HCT116 (cell line): ENCODE results near the gene LAP3. TPM values are rescaled to one million over a fixed set of nuclear protein-coding genes. Genes with fewer than 3 reads are reported as not detected.

Experiments
- ATAC-seq: fragments of 200-7000 bp; cut with Tn5 transposase; 2 replicates; pipeline ENCODE4 v1.9.1; 2020; ENCODE audit warnings: mild to moderate bottlenecking, moderate library complexity
- BruUV-seq: library from RNA; stranded (reverse); fragments of 400-500 nt; replicated peaks from 2 replicates; lab custom pipeline; 2021; lab: Mats Ljungman, UMichigan
- CTCF ChIA-PET: fragments of 300-600 bp; sonication (Branson Sonifier 250); formaldehyde crosslinking; loops from one replicate; lab custom pipeline; 2021; ENCODE audit warnings: antibody characterized with exemption; lab: Charles Lee
- POLR2A ChIA-PET: fragments of 300-600, 350-600 bp; sonication (Branson Sonifier 250); formaldehyde crosslinking; loops from one replicate; lab custom pipeline; 2021; ENCODE audit warnings: antibody characterized with exemption; lab: Charles Lee
- RAD21 ChIA-PET, 2 experiments: fragments of 300-600 bp; sonication (Branson Sonifier 250); formaldehyde crosslinking; loops; one replicate each; lab custom pipeline; 2023; ENCODE audit warnings: low total read pairs in 2 of 2; ENCODE audit not compliant: uncharacterized antibody in 2 of 2, unreplicated experiment in 2 of 2, low non-redundant PET in 1 of 2; lab: Charles Lee
- DNase-seq: peaks from one replicate; pipeline ENCODE4 v3.0.0-alpha.2; 2010; ENCODE audit warnings: low read depth, low spot score
- H2AFZ ChIP-seq: fragments of 200-600 bp; shearing (Covaris generic), sonication (generic); 2 replicates; pipeline ENCODE4 v1.6.1; 2017; ENCODE audit warnings: low read depth, mixed run types, mixed read lengths, antibody characterized with exemption, low read length; ENCODE audit not compliant: poor library complexity, severe bottlenecking
- H3K27ac ChIP-seq: 2 replicates; pipeline ENCODE4 v1.5.1; 2012; ENCODE audit warnings: low read depth, low read length
- H3K27me3 ChIP-seq: fragments of 200-600 bp; sonication (generic); 2 replicates; pipeline ENCODE4 v1.6.1; 2016; ENCODE audit warnings: mixed run types, low read length, mixed read lengths; ENCODE audit not compliant: insufficient read depth
- H3K36me3 ChIP-seq, 2 experiments: fragments of 200-500 bp in 1 of 2; fragments of 200-600 bp in 1 of 2; sonication (Bioruptor generic) in 1 of 2; sonication (generic) in 1 of 2; 2 replicates each; pipeline versions ENCODE4 v1.5.1 to v1.6.1; 2014 to 2016; ENCODE audit warnings: low read length in 2 of 2, inconsistent platforms in 1 of 2, mixed read lengths in 1 of 2, mixed run types in 1 of 2; ENCODE audit not compliant: insufficient read depth in 2 of 2, control insufficient read depth in 1 of 2
- H3K4me1 ChIP-seq, 2 experiments: fragments of 200-600 bp in 1 of 2; sonication (generic) in 1 of 2; 2 replicates each; pipeline versions ENCODE4 v1.5.1 to v1.6.1; 2012 to 2017; ENCODE audit warnings: low read length in 2 of 2, inconsistent platforms in 1 of 2, mild to moderate bottlenecking in 1 of 2, mixed read lengths in 1 of 2, mixed run types in 1 of 2, moderate library complexity in 1 of 2; ENCODE audit not compliant: insufficient read depth in 2 of 2, control insufficient read depth in 1 of 2
- H3K4me2 ChIP-seq: fragments of 200-600 bp; sonication (generic); 2 replicates; pipeline ENCODE4 v1.6.1; 2017; ENCODE audit warnings: mixed run types, low read length, mixed read lengths
- H3K4me3 ChIP-seq, 2 experiments: fragments of 200-600 bp in 1 of 2; sonication (generic) in 1 of 2; replicated peaks in 1 of 2; 2 replicates each; pipeline ENCODE4 v1.5.1; 2011 to 2016; ENCODE audit warnings: low read length in 2 of 2, control low read depth in 1 of 2, low read depth in 1 of 2, mild to moderate bottlenecking in 1 of 2, mixed read lengths in 1 of 2, mixed run types in 1 of 2
- H3K79me2 ChIP-seq: fragments of 200-600 bp; sonication (generic); 2 replicates; pipeline ENCODE4 v1.6.1; 2017; ENCODE audit warnings: mild to moderate bottlenecking, mixed run types, low read length, moderate library complexity, mixed read lengths; ENCODE audit not compliant: insufficient read depth
- H3K9ac ChIP-seq: fragments of 200-600 bp; sonication (generic); 2 replicates; pipeline ENCODE4 v1.6.1; 2016; ENCODE audit warnings: low read length, mixed read lengths
- H3K9me2 ChIP-seq: fragments of 200-600 bp; sonication (generic), shearing (Covaris generic); 2 replicates; pipeline ENCODE4 v1.6.1; 2017; ENCODE audit warnings: mixed run types, mild to moderate bottlenecking, moderate library complexity; ENCODE audit not compliant: insufficient read depth
- H3K9me3 ChIP-seq, 2 experiments: fragments of 200-500 bp in 1 of 2; fragments of 200-600 bp in 1 of 2; sonication (Bioruptor generic) in 1 of 2; sonication (generic) in 1 of 2; 2 replicates each; pipeline ENCODE4 v1.6.1; 2014 to 2017; ENCODE audit warnings: low read length in 2 of 2, mixed read lengths in 2 of 2, inconsistent platforms in 1 of 2, low read depth in 1 of 2, mild to moderate bottlenecking in 1 of 2, mixed run types in 1 of 2, moderate library complexity in 1 of 2; ENCODE audit not compliant: control insufficient read depth in 1 of 2, insufficient read depth in 1 of 2
- H4K20me1 ChIP-seq: fragments of 200-600 bp; sonication (generic), shearing (Covaris generic); 2 replicates; pipeline ENCODE4 v1.6.1; 2017; ENCODE audit warnings: mixed run types, mild to moderate bottlenecking, moderate library complexity; ENCODE audit not compliant: insufficient read depth
- ATF3 ChIP-seq: IDR thresholded peaks from 2 replicates; pipeline ENCODE4 v1.6.1; 2012
- CBX3 ChIP-seq: IDR thresholded peaks from 2 replicates; pipeline ENCODE4 v1.6.1; 2012; ENCODE audit warnings: low read depth
- CEBPB ChIP-seq: IDR thresholded peaks from 2 replicates; pipeline ENCODE4 v1.6.1; 2012; ENCODE audit warnings: low read depth
- CTCF ChIP-seq, 3 experiments: fragments of 200-600 bp in 1 of 3; sonication (generic) in 1 of 3; IDR thresholded peaks in 2 of 3; conservative IDR thresholded peaks in 1 of 3; 2 replicates each; pipeline ENCODE4 v1.5.1; 2012 to 2017; ENCODE audit warnings: low read depth in 2 of 3, low read length in 2 of 3, antibody characterized with exemption in 1 of 3, borderline replicate concordance in 1 of 3, control low read depth in 1 of 3, mild to moderate bottlenecking in 1 of 3, mixed read lengths in 1 of 3, mixed run types in 1 of 3, moderate library complexity in 1 of 3; ENCODE audit not compliant: insufficient read depth in 1 of 3
- EGR1 ChIP-seq: IDR thresholded peaks from 2 replicates; pipeline ENCODE4 v1.6.1; 2012; ENCODE audit warnings: low read depth
- ELF1 ChIP-seq: IDR thresholded peaks from 2 replicates; pipeline ENCODE4 v1.6.1; 2012; ENCODE audit warnings: low read depth, borderline replicate concordance
- EZH2 ChIP-seq: fragments of 200-600 bp; sonication (generic); IDR thresholded peaks from 2 replicates; pipeline ENCODE4 v1.6.1; 2017; ENCODE audit warnings: antibody characterized with exemption, mixed run types
- EZH2phosphoT487 ChIP-seq: fragments of 200-600 bp; IDR thresholded peaks from 2 replicates; pipeline ENCODE4 v1.6.1; 2018; ENCODE audit warnings: antibody characterized with exemption, borderline replicate concordance
- FOSL1 ChIP-seq: IDR thresholded peaks from 2 replicates; pipeline ENCODE4 v1.6.1; 2012; ENCODE audit warnings: low read depth
- JUND ChIP-seq: IDR thresholded peaks from 2 replicates; pipeline ENCODE4 v1.6.1; 2012
- POLR2A ChIP-seq: IDR thresholded peaks from 2 replicates; pipeline ENCODE4 v1.7.0; 2011; ENCODE audit warnings: borderline replicate concordance; ENCODE audit not compliant: insufficient read depth, insufficient read length; ENCODE audit errors: extremely low read depth
- POLR2AphosphoS5 ChIP-seq: IDR thresholded peaks from 2 replicates; pipeline ENCODE4 v1.6.1; 2011; ENCODE audit warnings: mild to moderate bottlenecking, low read depth, low read length, moderate library complexity
- RAD21 ChIP-seq: IDR thresholded peaks from 2 replicates; pipeline ENCODE4 v1.6.1; 2012; ENCODE audit warnings: low read depth, mild to moderate bottlenecking
- REST ChIP-seq: IDR thresholded peaks from 2 replicates; pipeline ENCODE4 v1.6.1; 2012; ENCODE audit warnings: low read depth
- SIN3A ChIP-seq: IDR thresholded peaks from 2 replicates; pipeline ENCODE4 v1.6.1; 2012; ENCODE audit warnings: low read depth
- SP1 ChIP-seq: IDR thresholded peaks from 2 replicates; pipeline ENCODE4 v1.6.1; 2012; ENCODE audit warnings: low read depth
- SRF ChIP-seq: IDR thresholded peaks from 2 replicates; pipeline ENCODE4 v1.6.1; 2012; ENCODE audit warnings: low read depth
- TCF7L2 ChIP-seq: IDR thresholded peaks from 2 replicates; pipeline ENCODE4 v1.7.0; 2011; ENCODE audit warnings: borderline replicate concordance, inconsistent platforms; ENCODE audit not compliant: insufficient read depth, insufficient read length; ENCODE audit errors: extremely low read depth
- YY1 ChIP-seq: IDR thresholded peaks from 2 replicates; pipeline ENCODE4 v1.6.1; 2011; ENCODE audit warnings: low read length, low read depth, moderate library complexity, mild to moderate bottlenecking; ENCODE audit not compliant: insufficient replicate concordance; ENCODE audit errors: extremely low read depth
- ZNF274 ChIP-seq: fragments of 200-500 bp; sonication (Bioruptor generic); IDR thresholded peaks from 2 replicates; pipeline ENCODE4 v1.6.1; 2014; ENCODE audit warnings: mild to moderate bottlenecking, low read depth, low read length, inconsistent platforms
- intact Hi-C: fragments of 100-400 bp; cut with micrococcal nuclease; formaldehyde crosslinking; loops from 2 replicates; pipeline ENCODE4 v1.10.0; 2022
- total RNA-seq: library from RNA; stranded (reverse); gene quantifications from one replicate; pipeline ENCODE4 v1.2.1, GENCODE V29; 2021; ENCODE audit not compliant: unreplicated experiment

Gene LAP3
- total RNA-seq, 1 experiment from 2014 or later: 59.9 TPM

- ATAC-seq (no peak), DNase-seq (no peak)
- Histone ChIP-seq H3K9ac (no peak overlapping the region), H3K79me2 (no peaks in the 10 kb centered on the region; the same call in 1 of the 2 replicates), H3K9me3 (no peaks in the 10 kb centered on the region), H3K36me3 (peaks cover 25 to 63% of the 10 kb centered on the region in 2 experiments; a peak in 3 of 4 replicates)
- TF ChIP-seq YY1 (no peak), CEBPB (no peak), TCF7L2 (no peak), ZNF274 (no peak), REST (no peak), FOSL1 (no peak), POLR2A (no peak), CTCF (IDR thresholded peaks at IDR 0.05 in 2 of 3, conservative IDR thresholded peaks at IDR 0.05 in 1 of 3; ENCODE audit: borderline replicate concordance in 1 of 3, insufficient read depth in 1 of 3, low read depth in 2 of 3, low read length in 2 of 3) (no peak), CBX3 (no peak), ELF1 (no peak), EZH2 (no peak), POLR2AphosphoS5 (no peak), RAD21 (no peak), SP1 (no peak), SIN3A (no peak), ATF3 (no peak), JUND (no peak), EZH2phosphoT487 (no peak), EGR1 (no peak), SRF (no peak)
- TF ChIP-seq, all 23 proteins: peak for 0
- no peaks in the 10 kb centered on the region for H3K9me2 ChIP-seq
- H3K27me3 ChIP-seq: no peaks in the 10 kb centered on the region
- H3K27ac ChIP-seq: no peak overlapping the region
- no peaks in the 10 kb centered on the region for H4K20me1 ChIP-seq
- no peak overlapping the region for H3K4me3 ChIP-seq
- POLR2A ChIA-PET: interaction anchor here (0.8 kb wide), 1 partner anchor 30 kb away, joined by 4 read pairs; the partner anchor contains the start of gene MED28
- no peak overlapping the region for H3K4me2 ChIP-seq
- no peaks in the 10 kb centered on the region for H3K4me1 ChIP-seq
- no TSS peak for BruUV-seq
- intact Hi-C loops: no loop called here
- RAD21 ChIA-PET: no interaction called here
- no peak overlapping the region for H2AFZ ChIP-seq
- CTCF ChIA-PET: no interaction called here
These were observed 7.7 kb downstream of the LAP3 start for GRCh38 chr4:17584521-17585213.
